RWPE1 (cell line): Measurements from ENCODE around the gene CFAP61.
A peak's percentile ranks its signal among the peaks of the same experiment; 100 is the strongest.

ENCODE experiments used
- CTCF ChIA-PET: fragments of 350-600 bp; sonication (Branson Sonifier 250); formaldehyde crosslinking; extraction: SDS; loops from one replicate; lab custom pipeline; 2021; lab: Yijun Ruan, JAX
- POLR2A ChIA-PET: fragments of 400-600 bp; formaldehyde crosslinking; extraction: SDS; loops from one replicate; lab custom pipeline; 2020; ENCODE audit warnings: antibody characterized with exemption; ENCODE audit not compliant: low non-redundant PET; lab: Yijun Ruan, JAX
- DNase-seq: peaks from one replicate; pipeline ENCODE4 v3.0.0; 2012; ENCODE audit warnings: low spot score
- H3K27ac ChIP-seq: fragments of 450-650 bp; 2 replicates; pipeline ENCODE4 v1.5.1; 2017
- TF ChIP-seq, protein P1 (sequence below): fragments of 450-650 bp; conservative IDR thresholded peaks from 2 replicates; pipeline ENCODE4 v1.5.1; 2017; ENCODE audit warnings: low read depth, mild to moderate bottlenecking

Gene CFAP61

DNA sequence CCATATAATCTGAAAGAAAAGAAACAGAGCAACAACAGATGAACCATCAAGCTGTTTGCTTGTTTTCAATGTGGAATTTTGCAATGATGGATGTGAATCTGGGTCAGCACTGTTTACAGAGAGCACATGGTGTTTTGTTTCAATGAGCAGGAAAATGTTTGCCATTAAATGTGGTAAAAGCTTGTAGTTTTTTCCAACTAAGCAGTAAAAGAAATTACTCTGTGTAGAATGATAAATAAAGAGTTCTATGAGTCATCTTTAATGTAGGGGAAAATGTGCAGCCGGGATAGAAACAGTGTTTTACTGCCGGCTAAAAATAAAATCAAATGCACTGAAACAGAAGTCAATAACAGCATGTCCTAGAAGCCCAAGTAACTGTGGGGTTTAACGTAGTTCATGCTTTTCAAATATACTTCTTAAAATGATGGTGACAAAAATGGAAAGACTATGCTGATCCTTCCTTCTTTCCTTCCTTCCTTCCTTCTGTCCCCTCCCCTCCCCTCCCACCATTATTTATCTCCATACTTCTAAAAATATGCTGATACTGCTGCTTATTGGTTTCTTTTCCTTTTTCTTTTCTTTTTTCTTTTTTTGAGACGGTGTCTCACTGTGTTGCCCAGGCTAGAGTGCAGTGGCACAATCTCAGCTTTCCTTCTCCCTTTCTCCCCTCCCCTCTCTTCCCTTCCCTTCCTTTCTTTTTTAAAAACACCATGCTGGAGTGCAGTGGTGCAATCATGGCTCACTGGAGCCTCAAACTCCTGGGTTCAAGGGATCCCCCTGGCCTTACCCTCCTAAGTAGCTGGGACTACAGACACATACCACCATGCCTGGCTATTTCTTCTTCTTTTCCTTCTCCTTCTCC, 41.5 kb upstream of the CFAP61 start:
- no peak for DNase-seq
- POLR2A ChIA-PET = no interaction called here
- CTCF ChIA-PET = no interaction called here
- no peak overlapping the region for H3K27ac ChIP-seq
- TF ChIP-seq, protein P1, sequence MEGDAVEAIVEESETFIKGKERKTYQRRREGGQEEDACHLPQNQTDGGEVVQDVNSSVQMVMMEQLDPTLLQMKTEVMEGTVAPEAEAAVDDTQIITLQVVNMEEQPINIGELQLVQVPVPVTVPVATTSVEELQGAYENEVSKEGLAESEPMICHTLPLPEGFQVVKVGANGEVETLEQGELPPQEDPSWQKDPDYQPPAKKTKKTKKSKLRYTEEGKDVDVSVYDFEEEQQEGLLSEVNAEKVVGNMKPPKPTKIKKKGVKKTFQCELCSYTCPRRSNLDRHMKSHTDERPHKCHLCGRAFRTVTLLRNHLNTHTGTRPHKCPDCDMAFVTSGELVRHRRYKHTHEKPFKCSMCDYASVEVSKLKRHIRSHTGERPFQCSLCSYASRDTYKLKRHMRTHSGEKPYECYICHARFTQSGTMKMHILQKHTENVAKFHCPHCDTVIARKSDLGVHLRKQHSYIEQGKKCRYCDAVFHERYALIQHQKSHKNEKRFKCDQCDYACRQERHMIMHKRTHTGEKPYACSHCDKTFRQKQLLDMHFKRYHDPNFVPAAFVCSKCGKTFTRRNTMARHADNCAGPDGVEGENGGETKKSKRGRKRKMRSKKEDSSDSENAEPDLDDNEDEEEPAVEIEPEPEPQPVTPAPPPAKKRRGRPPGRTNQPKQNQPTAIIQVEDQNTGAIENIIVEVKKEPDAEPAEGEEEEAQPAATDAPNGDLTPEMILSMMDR = no peak

GRCh38 chr20:20012541-20012940, 39.8 kb upstream of the CFAP61 start:
- TF ChIP-seq, protein P1 = no peak
- ChIA-PET CTCF (no interaction called here), POLR2A (no interaction called here)
- no peak for DNase-seq
- H3K27ac ChIP-seq = no peak overlapping the region

- no peak overlapping the region for H3K27ac ChIP-seq
- ChIA-PET POLR2A (no interaction called here), CTCF (no interaction called here)
Observed at GRCh38 chr20:20014659-20015058, 37.7 kb upstream of the CFAP61 start.

DNA sequence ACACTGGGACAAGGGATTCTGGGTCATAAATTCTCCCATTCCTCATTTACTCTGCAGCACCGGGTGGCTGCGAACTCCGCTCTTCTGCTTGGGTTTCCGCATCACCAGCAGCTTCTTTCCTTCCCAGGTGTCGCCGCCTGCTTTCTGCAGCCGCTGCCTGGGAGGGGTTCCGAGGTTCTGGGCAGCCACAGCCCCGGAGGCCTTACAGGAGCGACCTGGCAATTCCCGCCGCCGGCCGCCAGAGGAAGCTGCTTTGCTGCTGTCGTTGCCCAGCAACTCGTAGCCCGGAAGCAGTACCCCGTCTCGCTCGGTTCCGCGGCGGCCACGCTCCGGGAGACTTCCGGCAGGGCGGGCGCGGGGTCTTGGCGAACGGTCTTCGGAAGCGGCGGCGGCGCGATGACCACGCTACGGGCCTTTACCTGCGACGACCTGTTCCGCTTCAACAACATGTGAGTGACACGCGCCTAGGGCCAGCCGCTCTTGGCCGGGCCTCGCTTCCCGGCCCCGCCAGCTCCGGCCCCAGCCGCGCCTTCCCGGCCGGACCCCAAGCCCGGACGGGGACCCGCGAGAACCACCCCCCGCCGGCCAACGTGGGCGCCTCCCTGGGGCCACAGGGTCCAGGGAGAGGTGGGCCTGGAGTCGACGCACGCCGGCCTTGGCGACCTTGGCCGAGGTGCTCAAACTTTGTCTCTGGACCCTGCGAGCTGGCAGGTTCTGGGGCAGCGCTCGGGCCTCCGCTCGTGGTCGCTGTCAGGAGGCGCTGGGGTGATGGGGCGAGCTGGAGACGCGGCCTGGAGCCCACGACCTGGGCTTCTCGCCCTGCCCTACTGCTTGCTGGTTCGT, 35.1 kb upstream of the CFAP61 start, which contains the start of gene NAA20:
Gene NAA20 (plus strand): TSS at position 362 of the 843 bp plus-strand sequence. CDS start 35 bp downstream, at position 397.
- ChIA-PET POLR2A (no interaction called here), CTCF (interaction anchor here (0.6 to 1.1 kb wide), 9 partner anchors 14 to 639 kb away, joined by 3 to 8 read pairs (median 3); no protein-coding TSS in a partner anchor)
- peak; percentile 92 for DNase-seq
- TF ChIP-seq, protein P1 = peak; percentile 87
- H3K27ac ChIP-seq = peak within 1 kb of the TSS; percentile 79

More at GRCh38 chr20:20014659-20015058, 37.7 kb upstream of the CFAP61 start:
- DNase-seq = no peak
- TF ChIP-seq, protein P1 = no peak

GRCh38 chr20:20017844-20018185, 34.5 kb upstream of the CFAP61 start:
- TF ChIP-seq, protein P1 = no peak
- POLR2A ChIA-PET = no interaction called here
- peak; percentile 30 for DNase-seq
- peak overlapping the region; percentile 79 for H3K27ac ChIP-seq
- CTCF ChIA-PET = no interaction called here

DNA sequence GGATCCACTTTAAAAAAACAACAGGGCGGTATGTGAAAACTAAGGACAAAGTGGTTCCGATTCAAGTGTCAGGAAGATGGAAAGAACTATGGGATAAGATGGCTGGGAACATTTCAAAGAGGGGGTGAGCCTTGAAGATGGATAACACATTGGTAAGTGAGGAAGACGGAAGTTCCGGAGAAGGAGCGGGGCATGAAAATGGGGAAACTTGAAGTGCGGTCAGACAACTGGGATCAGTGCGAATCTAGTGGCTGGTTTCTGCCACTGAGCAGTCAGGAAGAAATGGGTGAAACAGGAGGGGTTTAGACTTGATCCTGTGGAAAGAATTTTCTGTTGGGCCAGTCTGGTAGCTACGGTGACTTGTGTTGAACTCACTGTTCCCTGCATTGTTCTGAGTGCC, 34.0 kb upstream of the CFAP61 start:
- H3K27ac ChIP-seq = no peak overlapping the region; the same call in 1 of the 2 replicates
- ChIA-PET POLR2A (no interaction called here), CTCF (no interaction called here)
- TF ChIP-seq, protein P1 = no peak
- no peak for DNase-seq
